Hepatocyte (in vitro differentiated cells): ENCODE results near the gene GALT. TPM values are rescaled to one million over a fixed set of nuclear protein-coding genes. Genes with fewer than 3 reads are reported as not detected.

Experiments
- DNase-seq: peaks from one replicate; pipeline ENCODE4 v3.0.0-alpha.2; 2016; ENCODE audit warnings: low spot score
- H2AFZ ChIP-seq: fragments of 200-600 bp; sonication (generic); 2 replicates; pipeline ENCODE4 v1.6.0; 2016; ENCODE audit warnings: antibody characterized with exemption, mild to moderate bottlenecking
- H3K27ac ChIP-seq: fragments of 200-600 bp; sonication (generic); 2 replicates; pipeline ENCODE4 v1.5.1; 2016; ENCODE audit warnings: mild to moderate bottlenecking
- H3K27me3 ChIP-seq: fragments of 200-600 bp; sonication (generic); 2 replicates; pipeline ENCODE4 v1.6.1; 2016
- H3K36me3 ChIP-seq: fragments of 200-600 bp; sonication (generic); replicated peaks from 2 replicates; pipeline ENCODE4 v1.5.1; 2016; ENCODE audit warnings: low read depth; ENCODE audit not compliant: insufficient read depth
- H3K4me1 ChIP-seq: fragments of 200-600 bp; sonication (generic); 2 replicates; pipeline ENCODE4 v1.5.1; 2016; ENCODE audit warnings: mild to moderate bottlenecking, moderate library complexity; ENCODE audit not compliant: insufficient read depth
- H3K4me2 ChIP-seq: fragments of 200-600 bp; sonication (generic); 2 replicates; pipeline ENCODE4 v1.6.0; 2016
- H3K4me3 ChIP-seq: fragments of 200-600 bp; sonication (generic); 2 replicates; pipeline ENCODE4 v1.5.1; 2016; ENCODE audit warnings: mild to moderate bottlenecking
- H3K79me2 ChIP-seq: fragments of 200-600 bp; sonication (generic); 2 replicates; pipeline ENCODE4 v1.6.0; 2017; ENCODE audit warnings: mild to moderate bottlenecking
- H3K9me2 ChIP-seq: fragments of 200-600 bp; sonication (generic); replicated peaks from 2 replicates; pipeline ENCODE4 v1.6.0; 2017; ENCODE audit warnings: mild to moderate bottlenecking; ENCODE audit not compliant: insufficient read depth
- H3K9me3 ChIP-seq: fragments of 200-600 bp; sonication (generic); 2 replicates; pipeline ENCODE4 v1.5.1; 2016; ENCODE audit warnings: low read depth, mild to moderate bottlenecking
- H4K20me1 ChIP-seq: fragments of 200-600 bp; sonication (generic); 2 replicates; pipeline ENCODE4 v1.6.0; 2016; ENCODE audit warnings: mild to moderate bottlenecking; ENCODE audit not compliant: insufficient read depth, poor library complexity, severe bottlenecking
- EZH2 ChIP-seq: fragments of 200-600 bp; sonication (generic); IDR thresholded peaks from 2 replicates; pipeline ENCODE4 v1.6.1; 2016; ENCODE audit warnings: antibody characterized with exemption, mild to moderate bottlenecking, borderline replicate concordance
- EZH2phosphoT487 ChIP-seq: fragments of 200-600 bp; sonication (generic); IDR thresholded peaks from one replicate; pipeline ENCODE4 v1.6.1; 2018; ENCODE audit warnings: antibody characterized with exemption, mild to moderate bottlenecking, low read depth, moderate library complexity; ENCODE audit not compliant: unreplicated experiment, severe bottlenecking
- WGBS: methylation state at CpG from one replicate; pipeline ENCODE4 v1.1.6; 2016; ENCODE audit warnings: low lambda C conversion rate; ENCODE audit errors: missing lambda C conversion rate; 5-methylcytosine and 5-hydroxymethylcytosine counted together
- polyA plus RNA-seq: library from polyadenylated mRNA; unstranded; fragments of >200 nt; fragmentation: Nextera tagmentation; extraction: Ambion mirVana; gene quantifications from 2 replicates; pipeline ENCODE4 v1.2.1, GENCODE V29; 2016
- total RNA-seq: library from RNA; depleted of rRNA; stranded (reverse); fragments of >200 nt; gene quantifications from 2 replicates; pipeline ENCODE4 v1.2.3, GENCODE V29; 2014
- TF ChIP-seq, protein P1 (sequence below): fragments of 200-600 bp; sonication (generic); IDR thresholded peaks from 2 replicates; pipeline ENCODE4 v1.5.1; 2016; ENCODE audit warnings: antibody characterized with exemption, mild to moderate bottlenecking; ENCODE audit not compliant: poor library complexity

Gene GALT
- total and polyA plus RNA-seq, 2 experiments from 2014 or later, result 46.1 to 121 TPM

DNA sequence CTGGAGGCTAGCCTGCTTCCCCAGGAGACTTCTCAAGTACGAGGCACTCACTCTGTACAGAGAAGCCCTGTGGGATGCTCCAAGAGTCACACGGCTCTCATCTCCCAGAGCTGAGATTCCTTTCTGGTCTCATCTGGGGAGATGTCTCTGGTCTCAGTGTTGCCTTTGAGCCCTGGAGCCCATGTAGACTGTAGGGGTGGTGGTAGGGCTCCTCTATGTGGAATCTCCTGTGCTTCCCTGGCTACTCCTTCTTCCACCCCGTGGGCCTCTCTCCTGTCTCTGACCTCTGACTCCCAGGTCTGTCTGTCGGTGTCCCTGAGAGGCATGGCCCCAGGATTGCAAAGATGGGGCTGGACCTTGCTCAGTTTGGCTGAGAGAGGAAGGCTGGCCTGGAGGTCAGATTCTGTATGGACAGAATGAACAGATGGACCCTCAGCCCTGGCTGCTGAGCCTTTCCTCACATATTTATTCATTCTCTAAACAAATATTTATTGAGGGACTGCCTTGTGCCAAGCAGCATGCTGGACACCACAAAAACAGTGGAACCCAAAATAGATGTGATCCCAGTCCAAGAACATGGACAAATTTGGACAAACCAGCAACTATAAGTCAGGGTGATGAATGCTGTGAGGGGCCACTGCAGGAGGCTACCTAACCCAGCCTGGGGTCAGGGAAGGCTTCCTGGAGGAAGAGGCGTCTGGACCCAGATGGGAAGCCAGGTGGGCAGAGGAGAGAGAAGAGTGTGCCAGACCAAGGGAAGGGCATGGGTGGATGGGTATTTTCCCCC, 42.0 kb downstream of the GALT start:
- H4K20me1 ChIP-seq, result no peaks in the 10 kb centered on the region
- no peak for DNase-seq
- H3K36me3 ChIP-seq, result no peaks in the 10 kb centered on the region
- no peak overlapping the region for H2AFZ ChIP-seq
- no peaks in the 10 kb centered on the region for H3K27me3 ChIP-seq
- no peaks in the 10 kb centered on the region for H3K9me3 ChIP-seq
- H3K79me2 ChIP-seq, result no peaks in the 10 kb centered on the region
- H3K4me3 ChIP-seq, result no peak overlapping the region
- no peak overlapping the region for H3K4me2 ChIP-seq
- 80% methylated on average over 5 of the region's 5 CpGs for WGBS
- H3K27ac ChIP-seq, result no peak overlapping the region
- TF ChIP-seq EZH2phosphoT487, result no peak
- TF ChIP-seq, protein P1, sequence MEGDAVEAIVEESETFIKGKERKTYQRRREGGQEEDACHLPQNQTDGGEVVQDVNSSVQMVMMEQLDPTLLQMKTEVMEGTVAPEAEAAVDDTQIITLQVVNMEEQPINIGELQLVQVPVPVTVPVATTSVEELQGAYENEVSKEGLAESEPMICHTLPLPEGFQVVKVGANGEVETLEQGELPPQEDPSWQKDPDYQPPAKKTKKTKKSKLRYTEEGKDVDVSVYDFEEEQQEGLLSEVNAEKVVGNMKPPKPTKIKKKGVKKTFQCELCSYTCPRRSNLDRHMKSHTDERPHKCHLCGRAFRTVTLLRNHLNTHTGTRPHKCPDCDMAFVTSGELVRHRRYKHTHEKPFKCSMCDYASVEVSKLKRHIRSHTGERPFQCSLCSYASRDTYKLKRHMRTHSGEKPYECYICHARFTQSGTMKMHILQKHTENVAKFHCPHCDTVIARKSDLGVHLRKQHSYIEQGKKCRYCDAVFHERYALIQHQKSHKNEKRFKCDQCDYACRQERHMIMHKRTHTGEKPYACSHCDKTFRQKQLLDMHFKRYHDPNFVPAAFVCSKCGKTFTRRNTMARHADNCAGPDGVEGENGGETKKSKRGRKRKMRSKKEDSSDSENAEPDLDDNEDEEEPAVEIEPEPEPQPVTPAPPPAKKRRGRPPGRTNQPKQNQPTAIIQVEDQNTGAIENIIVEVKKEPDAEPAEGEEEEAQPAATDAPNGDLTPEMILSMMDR, result no peak
- TF ChIP-seq EZH2, result no peak
- no peaks in the 10 kb centered on the region for H3K9me2 ChIP-seq
- H3K4me1 ChIP-seq, result no peaks in the 10 kb centered on the region

DNA sequence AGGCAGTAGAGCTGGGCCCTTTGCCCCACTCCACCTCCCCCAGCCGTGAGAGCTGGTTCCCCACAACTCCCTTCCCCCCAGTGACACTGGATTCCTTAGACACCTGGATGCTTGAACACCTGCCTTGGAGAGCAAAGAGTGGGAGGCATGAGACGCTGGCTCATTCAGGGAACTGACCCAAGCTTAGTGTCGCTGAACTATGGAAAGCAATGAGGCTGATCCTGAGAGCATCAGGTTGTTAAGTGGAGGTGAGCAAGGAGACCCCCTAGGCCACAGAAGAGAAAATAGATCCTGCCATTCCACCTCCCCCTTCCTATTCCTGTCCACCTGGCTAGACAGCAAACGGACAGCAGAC, 42.6 kb downstream of the GALT start:
- no peak overlapping the region for H3K27ac ChIP-seq
- H3K79me2 ChIP-seq, result no peaks in the 10 kb centered on the region
- DNase-seq, result no peak
- H3K9me3 ChIP-seq, result no peaks in the 10 kb centered on the region
- H3K27me3 ChIP-seq, result no peaks in the 10 kb centered on the region
- H3K9me2 ChIP-seq, result no peaks in the 10 kb centered on the region
- no peak overlapping the region for H2AFZ ChIP-seq
- no peak overlapping the region for H3K4me3 ChIP-seq
- TF ChIP-seq EZH2phosphoT487, result no peak
- TF ChIP-seq EZH2, result no peak
- TF ChIP-seq, protein P1, result no peak
- H4K20me1 ChIP-seq, result no peaks in the 10 kb centered on the region
- no peaks in the 10 kb centered on the region for H3K4me1 ChIP-seq
- no peaks in the 10 kb centered on the region for H3K36me3 ChIP-seq
- H3K4me2 ChIP-seq, result no peak overlapping the region
- 86% methylated on average over 4 of the region's 4 CpGs for WGBS

DNA sequence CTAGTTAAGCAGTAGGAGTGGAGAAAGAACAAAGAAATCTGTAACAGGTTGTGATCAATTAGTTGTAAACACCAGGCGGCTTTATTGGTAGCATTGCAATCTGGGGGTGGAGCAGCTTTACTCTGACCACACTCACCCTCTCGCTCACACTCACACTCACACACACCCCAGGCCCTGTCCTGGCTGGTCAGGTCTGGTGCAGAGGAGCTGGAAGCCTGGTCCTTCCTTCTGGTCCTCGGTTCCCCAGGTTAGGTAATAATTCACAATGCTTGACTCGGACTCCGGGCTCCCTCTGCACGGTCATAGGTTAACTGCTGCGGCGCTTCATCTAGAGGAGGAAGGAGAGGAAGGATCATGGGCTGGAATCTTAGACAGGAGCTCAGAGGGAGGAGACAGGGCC, 43.0 kb downstream of the GALT start:
- DNase-seq, result no peak
- no peaks in the 10 kb centered on the region for H3K4me1 ChIP-seq
- WGBS, result 76% methylated on average over 8 of the region's 8 CpGs

More for the DNA sequence above, 43.0 kb downstream of the GALT start:
- Histone ChIP-seq H3K27ac (no peak overlapping the region), H2AFZ (no peak overlapping the region), H3K27me3 (no peaks in the 10 kb centered on the region), H3K9me2 (no peaks in the 10 kb centered on the region), H4K20me1 (no peaks in the 10 kb centered on the region), H3K4me3 (no peak overlapping the region), H3K36me3 (no peaks in the 10 kb centered on the region), H3K9me3 (no peaks in the 10 kb centered on the region), H3K4me2 (no peak overlapping the region), H3K79me2 (no peaks in the 10 kb centered on the region)
- TF ChIP-seq EZH2phosphoT487, result no peak
- TF ChIP-seq, protein P1, result no peak
- no peak for TF ChIP-seq EZH2
